ENCODE data around the gene CHRD. TPM values are rescaled to one million over a fixed set of nuclear protein-coding genes. Genes with fewer than 3 reads are reported as not detected.
A peak's percentile ranks its signal among the peaks of the same experiment; 100 is the strongest.
"Not testable (repeated sequence)": the region's sequence is repeated elsewhere in the genome, so short reads cannot be mapped to it uniquely, and the experiment has no call there.

Gene CHRD
- polyA plus RNA-seq, 6 donors from 2014 or later = not detected

- Mint-ChIP-seq H3K36me3 (no peaks in the 10 kb centered on the region), H3K4me1 (no peaks in the 10 kb centered on the region), H3K27ac (no peak overlapping the region), H3K9me3 (peaks cover 0 to 1% (median 0%) of the 10 kb centered on the region in 7 donors), H3K27me3 (peaks cover 8 to 29% (median 14%) of the 10 kb centered on the region in 3 donors), H3K4me3 (no peak overlapping the region)
- ATAC-seq (ENCODE audit: low read depth in 2 of 2) (no peak), DNase-seq (no peak)
These were observed 30.2 kb downstream of the CHRD start for GRCh38 chr3:184409946-184410500.

- Mint-ChIP-seq H3K9me3 (peaks cover 0 to 1% (median 0%) of the 10 kb centered on the region in 7 donors), H3K27me3 (peaks cover 4 to 21% (median 14%) of the 10 kb centered on the region in 3 donors), H3K4me1 (peaks cover 0 to 4% (median 0%) of the 10 kb centered on the region in 3 donors), H3K36me3 (no peaks in the 10 kb centered on the region), H3K27ac (no peak overlapping the region), H3K4me3 (no peak overlapping the region)
- DNase-seq = no peak
- no peak for ATAC-seq (ENCODE audit: low read depth in 2 of 2)
These were observed 34.8 kb downstream of the CHRD start for GRCh38 chr3:184414418-184415202.

GRCh38 chr3:184415203-184415490 lies 35.3 kb downstream of the CHRD start:
- peaks cover 0 to 1% (median 0%) of the 10 kb centered on the region in 7 donors for H3K9me3 Mint-ChIP-seq
- no peaks in the 10 kb centered on the region for H3K36me3 Mint-ChIP-seq
- no peak overlapping the region for H3K4me3 Mint-ChIP-seq
- H3K4me1 Mint-ChIP-seq = peaks cover 0 to 4% (median 0%) of the 10 kb centered on the region in 3 donors
- no peak overlapping the region for H3K27ac Mint-ChIP-seq
- no peak for DNase-seq
- H3K27me3 Mint-ChIP-seq = peaks cover 7 to 21% (median 14%) of the 10 kb centered on the region in 3 donors
- no peak for ATAC-seq (ENCODE audit: low read depth in 2 of 2)

GRCh38 chr3:184417619-184418327 lies 37.9 kb downstream of the CHRD start:
- H3K4me1 Mint-ChIP-seq = peaks cover 0 to 4% (median 0%) of the 10 kb centered on the region in 3 donors
- H3K4me3 Mint-ChIP-seq = peak overlapping the region in 2 of 8 donors; percentile 15 to 32
- ATAC-seq (ENCODE audit: low read depth in 2 of 2) (peak; percentile 99), DNase-seq (peak; percentile 75)
- H3K27ac Mint-ChIP-seq = peak overlapping the region in 3 of 6 donors; percentile 63 to 80 (median 79)
- H3K36me3 Mint-ChIP-seq = no peaks in the 10 kb centered on the region
- no peaks in the 10 kb centered on the region for H3K9me3 Mint-ChIP-seq
- peaks cover 4 to 11% (median 7%) of the 10 kb centered on the region in 3 donors for H3K27me3 Mint-ChIP-seq

GRCh38 chr3:184419171-184419570 lies 39.3 kb downstream of the CHRD start:
- Mint-ChIP-seq H3K36me3 (no peaks in the 10 kb centered on the region), H3K27ac (no peak overlapping the region)

GRCh38 chr3:184423561-184423960 lies 43.7 kb downstream of the CHRD start:
- no peaks in the 10 kb centered on the region for H3K4me1 Mint-ChIP-seq
- peaks cover 20 to 28% (median 20%) of the 10 kb centered on the region in 3 donors for H3K27me3 Mint-ChIP-seq
- H3K4me3 Mint-ChIP-seq = no peak overlapping the region
- no peaks in the 10 kb centered on the region for H3K9me3 Mint-ChIP-seq
- H3K36me3 Mint-ChIP-seq = no peaks in the 10 kb centered on the region
- ATAC-seq (ENCODE audit: low read depth in 2 of 2) = no peak
- H3K27ac Mint-ChIP-seq = peak overlapping the region in 1 of 6 donors; percentile 2
- DNase-seq = no peak

More at GRCh38 chr3:184419171-184419570, 39.3 kb downstream of the CHRD start:
- no peak for ATAC-seq (ENCODE audit: low read depth in 2 of 2)
- H3K9me3 Mint-ChIP-seq = no peaks in the 10 kb centered on the region
- H3K4me1 Mint-ChIP-seq = peaks cover 0 to 4% (median 0%) of the 10 kb centered on the region in 3 donors
- no peak overlapping the region for H3K4me3 Mint-ChIP-seq
- peaks cover 10 to 16% (median 10%) of the 10 kb centered on the region in 3 donors for H3K27me3 Mint-ChIP-seq
- DNase-seq = no peak

- no peak for ATAC-seq (ENCODE audit: low read depth in 2 of 2)
- H3K36me3 Mint-ChIP-seq = no peaks in the 10 kb centered on the region
- H3K4me1 Mint-ChIP-seq = peaks cover 0 to 1% (median 0%) of the 10 kb centered on the region in 3 donors
These were observed 46.9 kb downstream of the CHRD start for GRCh38 chr3:184426691-184427141.

GRCh38 chr3:184428561-184429175 lies 48.8 kb downstream of the CHRD start:
- Mint-ChIP-seq H3K9me3 (peaks cover 0 to 6% (median 2%) of the 10 kb centered on the region in 7 donors), H3K4me1 (peaks cover 0 to 1% (median 0%) of the 10 kb centered on the region in 3 donors), H3K4me3 (no peak overlapping the region), H3K27ac (peak overlapping the region in 1 of 6 donors; percentile 56), H3K36me3 (no peaks in the 10 kb centered on the region), H3K27me3 (peaks cover 10 to 16% (median 13%) of the 10 kb centered on the region in 3 donors)
- DNase-seq (no peak), ATAC-seq (ENCODE audit: low read depth in 2 of 2) (no peak)

More at GRCh38 chr3:184426691-184427141, 46.9 kb downstream of the CHRD start:
- Mint-ChIP-seq H3K27me3 (peaks cover 16 to 28% (median 22%) of the 10 kb centered on the region in 3 donors), H3K9me3 (peaks cover 0 to 6% (median 0%) of the 10 kb centered on the region in 7 donors), H3K27ac (no peak overlapping the region), H3K4me3 (no peak overlapping the region)
- DNase-seq = no peak

- H3K4me3 Mint-ChIP-seq = no peak overlapping the region
- no peak for DNase-seq
- H3K36me3 Mint-ChIP-seq = peaks cover 0 to 8% of the 10 kb centered on the region in 2 donors
- no peak overlapping the region for H3K27ac Mint-ChIP-seq
- peaks cover 0 to 1% (median 0%) of the 10 kb centered on the region in 3 donors for H3K4me1 Mint-ChIP-seq
- ATAC-seq (ENCODE audit: low read depth in 2 of 2) = no peak
- peaks cover 0 to 11% (median 3%) of the 10 kb centered on the region in 7 donors for H3K9me3 Mint-ChIP-seq
- peaks cover 10 to 12% (median 12%) of the 10 kb centered on the region in 3 donors for H3K27me3 Mint-ChIP-seq
These were observed 49.9 kb downstream of the CHRD start for GRCh38 chr3:184429786-184430185.

GRCh38 chr3:184430940-184431339 lies 51.1 kb downstream of the CHRD start:
- DNase-seq (no peak), ATAC-seq (ENCODE audit: low read depth in 2 of 2) (peak in 1 of 2 donors; percentile 32)
- peaks cover 0 to 11% (median 4%) of the 10 kb centered on the region in 7 donors for H3K9me3 Mint-ChIP-seq
- peaks cover 0 to 8% of the 10 kb centered on the region in 2 donors for H3K36me3 Mint-ChIP-seq
- no peak overlapping the region for H3K4me3 Mint-ChIP-seq
- H3K4me1 Mint-ChIP-seq = peaks cover 0 to 1% (median 0%) of the 10 kb centered on the region in 3 donors
- H3K27ac Mint-ChIP-seq = no peak overlapping the region
- H3K27me3 Mint-ChIP-seq = peaks cover 4 to 12% (median 5%) of the 10 kb centered on the region in 3 donors

GRCh38 chr3:184433178-184433577 lies 53.3 kb downstream of the CHRD start:
- peaks cover 2 to 14% (median 6%) of the 10 kb centered on the region in 7 donors for H3K9me3 Mint-ChIP-seq
- not testable (repeated sequence) for H3K36me3 Mint-ChIP-seq; H3K27ac Mint-ChIP-seq; ATAC-seq (ENCODE audit: low read depth in 2 of 2); H3K4me1 Mint-ChIP-seq; H3K4me3 Mint-ChIP-seq; DNase-seq
- H3K27me3 Mint-ChIP-seq = peaks cover 0 to 10% (median 6%) of the 10 kb centered on the region in 3 donors

GRCh38 chr3:184439096-184439495 lies 59.2 kb downstream of the CHRD start:
- peaks cover 0 to 25% (median 14%) of the 10 kb centered on the region in 3 donors for H3K27me3 Mint-ChIP-seq
- H3K27ac Mint-ChIP-seq = peak overlapping the region in 1 of 6 donors; percentile 34
- peaks cover 0 to 9% (median 8%) of the 10 kb centered on the region in 3 donors for H3K4me1 Mint-ChIP-seq
- H3K9me3 Mint-ChIP-seq = peaks cover 2 to 17% (median 7%) of the 10 kb centered on the region in 7 donors
- DNase-seq (no peak), ATAC-seq (ENCODE audit: low read depth in 2 of 2) (no peak)
- no peak overlapping the region for H3K4me3 Mint-ChIP-seq
- peaks cover 0 to 4% of the 10 kb centered on the region in 2 donors for H3K36me3 Mint-ChIP-seq
